Panc1 (cell line): Measurements from ENCODE around the gene ZNF292. TPM values are rescaled to one million over a fixed set of nuclear protein-coding genes. Genes with fewer than 3 reads are reported as not detected.

Experiments
- ATAC-seq: fragments of 200-7000 bp; cut with Tn5 transposase; 2 replicates; pipeline ENCODE4 v1.9.1; 2020; ENCODE audit warnings: mild to moderate bottlenecking, moderate library complexity
- BruUV-seq: library from RNA; stranded (reverse); fragments of 400-500 nt; replicated peaks from 2 replicates; lab custom pipeline; 2021; lab: Mats Ljungman, UMichigan
- CTCF ChIA-PET: fragments of 300-600 bp; sonication (Branson Sonifier 250); formaldehyde crosslinking; loops from one replicate; lab custom pipeline; 2022; ENCODE audit warnings: antibody characterized with exemption; lab: Charles Lee
- POLR2A ChIA-PET: fragments of 300-600 bp; sonication (Branson Sonifier 250); formaldehyde crosslinking; loops from one replicate; lab custom pipeline; 2022; ENCODE audit warnings: antibody characterized with exemption; lab: Charles Lee
- DNase-seq: peaks from one replicate; pipeline ENCODE4 v3.0.0-alpha.2; 2010; ENCODE audit warnings: low read depth, low spot score
- H3K27ac ChIP-seq: 2 replicates; pipeline ENCODE4 v1.5.1; 2011; ENCODE audit warnings: mild to moderate bottlenecking, low read length, inconsistent platforms
- H3K27me3 ChIP-seq: fragments of 200-500 bp; sonication (Bioruptor generic); 2 replicates; pipeline ENCODE4 v1.6.0; 2014; ENCODE audit warnings: low read length, inconsistent platforms; ENCODE audit not compliant: control insufficient read depth, insufficient read depth
- H3K36me3 ChIP-seq: fragments of 200-500 bp; sonication (Bioruptor generic); 2 replicates; pipeline ENCODE4 v1.5.1; 2014; ENCODE audit warnings: inconsistent platforms, mild to moderate bottlenecking, low read length, moderate library complexity; ENCODE audit not compliant: control insufficient read depth, insufficient read depth
- H3K4me1 ChIP-seq: 2 replicates; pipeline ENCODE4 v1.5.1; 2011; ENCODE audit warnings: inconsistent platforms, mild to moderate bottlenecking, low read length, moderate library complexity; ENCODE audit not compliant: control insufficient read depth, insufficient read depth
- H3K4me3 ChIP-seq, 2 experiments: 2 replicates each; pipeline ENCODE4 v1.5.1; 2011 to 2012; ENCODE audit warnings: low read depth in 2 of 2, low read length in 2 of 2, mild to moderate bottlenecking in 2 of 2, inconsistent platforms in 1 of 2, moderate library complexity in 1 of 2
- H3K9me3 ChIP-seq: fragments of 200-500 bp; sonication (Bioruptor generic); 2 replicates; pipeline ENCODE4 v1.5.1; 2014; ENCODE audit warnings: low read depth, mild to moderate bottlenecking, inconsistent platforms, low read length, moderate library complexity; ENCODE audit not compliant: control insufficient read depth, insufficient read depth
- POLR2AphosphoS5 ChIP-seq: IDR thresholded peaks from 2 replicates; pipeline ENCODE4 v1.6.1; 2012; ENCODE audit warnings: mild to moderate bottlenecking, low read depth, low read length, moderate library complexity
- SIN3A ChIP-seq: IDR thresholded peaks from 2 replicates; pipeline ENCODE4 v1.6.1; 2012; ENCODE audit warnings: low read depth, mild to moderate bottlenecking, low read length, moderate library complexity, borderline replicate concordance; ENCODE audit not compliant: insufficient read depth
- TCF7L2 ChIP-seq: IDR thresholded peaks from 2 replicates; pipeline ENCODE4 v1.6.1; 2011; ENCODE audit warnings: mild to moderate bottlenecking, low read depth, low read length, inconsistent platforms
- in situ Hi-C: cut with HindIII; loops from 2 replicates; pipeline ENCODE4 v1.10.0; 2016; ENCODE audit warnings: low sequenced_read_pairs, low pct_unique_long_range_greater_than_20kb
- intact Hi-C: fragments of 100-400 bp; cut with micrococcal nuclease; formaldehyde crosslinking; loops from one replicate; pipeline ENCODE4 v1.10.0; 2022; ENCODE audit not compliant: unreplicated experiment
- total RNA-seq: library from RNA; stranded (reverse); gene quantifications from one replicate; pipeline ENCODE4 v1.2.1, GENCODE V29; 2021; ENCODE audit not compliant: unreplicated experiment
- TF ChIP-seq, protein P1 (sequence below): fragments of 450-650 bp; IDR thresholded peaks from 2 replicates; pipeline ENCODE4 v1.5.1; 2017; ENCODE audit warnings: mild to moderate bottlenecking
- TF ChIP-seq, protein P2 (sequence below), 2 experiments: IDR thresholded peaks; 2 replicates each; pipeline ENCODE4 v1.6.1; 2011 to 2012; ENCODE audit warnings: low read depth in 2 of 2, control low read depth in 1 of 2, low read length in 1 of 2, mild to moderate bottlenecking in 1 of 2, moderate library complexity in 1 of 2; ENCODE audit not compliant: insufficient read depth in 1 of 2

ZNF292 gene
- total RNA-seq, 1 experiment from 2014 or later = 38.2 TPM

DNA sequence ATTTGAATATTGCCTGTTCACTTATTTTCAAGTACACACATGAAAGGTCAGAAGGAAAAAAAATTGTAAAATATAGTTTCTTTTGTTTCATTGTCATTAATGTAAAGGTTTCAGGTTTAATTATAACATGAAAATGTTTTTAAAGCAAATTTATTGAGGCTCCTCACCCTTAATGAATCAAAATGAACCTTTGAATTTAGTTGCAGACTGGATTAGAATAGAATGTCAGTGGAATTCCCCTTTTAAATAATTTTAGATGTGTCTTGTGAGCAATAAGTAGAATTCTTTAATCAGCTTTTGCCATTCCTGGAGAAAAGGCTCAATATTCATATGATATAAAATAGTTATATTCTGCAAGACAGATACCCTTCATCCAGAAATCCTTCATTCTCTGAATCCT, 96.4 kb downstream of the ZNF292 start:
- in situ Hi-C loops = no loop called here
- no peak overlapping the region for H3K27ac ChIP-seq
- no TSS peak for BruUV-seq
- no peak for DNase-seq
- intact Hi-C loops = no loop called here
- ChIA-PET POLR2A (interaction anchor here (0.7 kb wide), 1 partner anchor 135 kb away, joined by 4 read pairs; no protein-coding TSS in a partner anchor), CTCF (no interaction called here)
- TF ChIP-seq, protein P1, sequence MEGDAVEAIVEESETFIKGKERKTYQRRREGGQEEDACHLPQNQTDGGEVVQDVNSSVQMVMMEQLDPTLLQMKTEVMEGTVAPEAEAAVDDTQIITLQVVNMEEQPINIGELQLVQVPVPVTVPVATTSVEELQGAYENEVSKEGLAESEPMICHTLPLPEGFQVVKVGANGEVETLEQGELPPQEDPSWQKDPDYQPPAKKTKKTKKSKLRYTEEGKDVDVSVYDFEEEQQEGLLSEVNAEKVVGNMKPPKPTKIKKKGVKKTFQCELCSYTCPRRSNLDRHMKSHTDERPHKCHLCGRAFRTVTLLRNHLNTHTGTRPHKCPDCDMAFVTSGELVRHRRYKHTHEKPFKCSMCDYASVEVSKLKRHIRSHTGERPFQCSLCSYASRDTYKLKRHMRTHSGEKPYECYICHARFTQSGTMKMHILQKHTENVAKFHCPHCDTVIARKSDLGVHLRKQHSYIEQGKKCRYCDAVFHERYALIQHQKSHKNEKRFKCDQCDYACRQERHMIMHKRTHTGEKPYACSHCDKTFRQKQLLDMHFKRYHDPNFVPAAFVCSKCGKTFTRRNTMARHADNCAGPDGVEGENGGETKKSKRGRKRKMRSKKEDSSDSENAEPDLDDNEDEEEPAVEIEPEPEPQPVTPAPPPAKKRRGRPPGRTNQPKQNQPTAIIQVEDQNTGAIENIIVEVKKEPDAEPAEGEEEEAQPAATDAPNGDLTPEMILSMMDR = no peak
- TF ChIP-seq POLR2AphosphoS5 = no peak
- no peak for TF ChIP-seq TCF7L2
- TF ChIP-seq SIN3A = no peak
- TF ChIP-seq, protein P2, sequence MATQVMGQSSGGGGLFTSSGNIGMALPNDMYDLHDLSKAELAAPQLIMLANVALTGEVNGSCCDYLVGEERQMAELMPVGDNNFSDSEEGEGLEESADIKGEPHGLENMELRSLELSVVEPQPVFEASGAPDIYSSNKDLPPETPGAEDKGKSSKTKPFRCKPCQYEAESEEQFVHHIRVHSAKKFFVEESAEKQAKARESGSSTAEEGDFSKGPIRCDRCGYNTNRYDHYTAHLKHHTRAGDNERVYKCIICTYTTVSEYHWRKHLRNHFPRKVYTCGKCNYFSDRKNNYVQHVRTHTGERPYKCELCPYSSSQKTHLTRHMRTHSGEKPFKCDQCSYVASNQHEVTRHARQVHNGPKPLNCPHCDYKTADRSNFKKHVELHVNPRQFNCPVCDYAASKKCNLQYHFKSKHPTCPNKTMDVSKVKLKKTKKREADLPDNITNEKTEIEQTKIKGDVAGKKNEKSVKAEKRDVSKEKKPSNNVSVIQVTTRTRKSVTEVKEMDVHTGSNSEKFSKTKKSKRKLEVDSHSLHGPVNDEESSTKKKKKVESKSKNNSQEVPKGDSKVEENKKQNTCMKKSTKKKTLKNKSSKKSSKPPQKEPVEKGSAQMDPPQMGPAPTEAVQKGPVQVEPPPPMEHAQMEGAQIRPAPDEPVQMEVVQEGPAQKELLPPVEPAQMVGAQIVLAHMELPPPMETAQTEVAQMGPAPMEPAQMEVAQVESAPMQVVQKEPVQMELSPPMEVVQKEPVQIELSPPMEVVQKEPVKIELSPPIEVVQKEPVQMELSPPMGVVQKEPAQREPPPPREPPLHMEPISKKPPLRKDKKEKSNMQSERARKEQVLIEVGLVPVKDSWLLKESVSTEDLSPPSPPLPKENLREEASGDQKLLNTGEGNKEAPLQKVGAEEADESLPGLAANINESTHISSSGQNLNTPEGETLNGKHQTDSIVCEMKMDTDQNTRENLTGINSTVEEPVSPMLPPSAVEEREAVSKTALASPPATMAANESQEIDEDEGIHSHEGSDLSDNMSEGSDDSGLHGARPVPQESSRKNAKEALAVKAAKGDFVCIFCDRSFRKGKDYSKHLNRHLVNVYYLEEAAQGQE (IDR thresholded peaks at IDR 0.05; ENCODE audit: insufficient read depth in 1 of 2, low read depth in 2 of 2, low read length in 1 of 2) = no peak
- no peaks in the 10 kb centered on the region for H3K9me3 ChIP-seq
- ATAC-seq = no peak
- peaks cover 31% of the 10 kb centered on the region for H3K36me3 ChIP-seq
- H3K4me3 ChIP-seq = no peak overlapping the region
- no peaks in the 10 kb centered on the region for H3K27me3 ChIP-seq
- H3K4me1 ChIP-seq = no peaks in the 10 kb centered on the region

DNA sequence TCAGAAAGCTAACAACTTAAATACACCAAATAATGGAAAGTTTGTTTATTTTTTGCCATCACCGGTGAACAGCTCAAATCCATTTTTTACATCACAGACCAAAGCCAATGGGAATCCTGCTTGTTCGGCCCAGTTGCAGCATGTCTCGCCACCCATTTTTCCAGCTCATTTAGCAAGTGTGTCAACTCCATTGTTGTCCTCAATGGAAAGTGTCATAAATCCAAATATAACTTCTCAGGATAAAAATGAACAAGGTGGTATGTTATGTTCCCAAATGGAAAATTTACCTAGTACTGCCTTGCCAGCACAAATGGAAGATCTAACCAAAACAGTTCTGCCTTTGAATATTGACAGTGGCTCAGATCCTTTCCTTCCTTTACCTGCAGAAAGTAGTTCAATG, 101.7 kb downstream of the ZNF292 start:
- Histone ChIP-seq H3K27me3 (no peaks in the 10 kb centered on the region), H3K4me1 (no peaks in the 10 kb centered on the region), H3K36me3 (peaks cover 41% of the 10 kb centered on the region), H3K4me3 (no peak overlapping the region), H3K27ac (no peak overlapping the region), H3K9me3 (no peaks in the 10 kb centered on the region)
- ChIA-PET POLR2A (no interaction called here), CTCF (no interaction called here)
- BruUV-seq = no TSS peak
- in situ Hi-C loops = no loop called here
- ATAC-seq (no peak), DNase-seq (no peak)
- TF ChIP-seq POLR2AphosphoS5 (no peak), SIN3A (no peak), TCF7L2 (no peak)
- TF ChIP-seq, protein P1 = no peak
- TF ChIP-seq, protein P2 (IDR thresholded peaks at IDR 0.05; ENCODE audit: insufficient read depth in 1 of 2, low read depth in 2 of 2, low read length in 1 of 2) = no peak
- intact Hi-C loops = no loop called here
